Superior temporal gyrus (tissue), 1 donor: Measurements from ENCODE around the gene USP6.
"Not testable (repeated sequence)": the region's sequence is repeated elsewhere in the genome, so short reads cannot be mapped to it uniquely, and the experiment has no call there.

Experiments
- DNase-seq: peaks from one replicate; pipeline ENCODE4 v3.0.0-alpha.2; 2016; ENCODE audit errors: extremely low spot score

Gene USP6

GRCh38 chr17:5135726-5136579 lies 20.1 kb downstream of the USP6 start:
- no peak for DNase-seq

- DNase-seq: not testable (repeated sequence)
These were observed 21.0 kb downstream of the USP6 start for GRCh38 chr17:5136580-5137412.

GRCh38 chr17:5137511-5138197 lies 21.8 kb downstream of the USP6 start:
- DNase-seq: not testable (repeated sequence)

- DNase-seq: not testable (repeated sequence)
These were observed 22.3 kb downstream of the USP6 start for GRCh38 chr17:5138198-5138544.

GRCh38 chr17:5138616-5139457 lies 23.0 kb downstream of the USP6 start:
- DNase-seq: no peak

- DNase-seq: no peak
These were observed 23.6 kb downstream of the USP6 start for GRCh38 chr17:5139458-5139732.

GRCh38 chr17:5142877-5143276 lies 27.0 kb downstream of the USP6 start:
- not testable (repeated sequence) for DNase-seq

- DNase-seq: not testable (repeated sequence)
These were observed 30.3 kb downstream of the USP6 start for GRCh38 chr17:5146122-5146521.

- not testable (repeated sequence) for DNase-seq
These were observed 44.9 kb downstream of the USP6 start for GRCh38 chr17:5160702-5161101.

- not testable (repeated sequence) for DNase-seq
These were observed 46.0 kb downstream of the USP6 start for GRCh38 chr17:5161793-5162192.

- no peak for DNase-seq
These were observed 48.6 kb downstream of the USP6 start for GRCh38 chr17:5164436-5164835.

GRCh38 chr17:5165791-5166564 lies 50.1 kb downstream of the USP6 start:
- DNase-seq: not testable (repeated sequence)

- not testable (repeated sequence) for DNase-seq
These were observed 59.2 kb downstream of the USP6 start for GRCh38 chr17:5175027-5175426.

- no peak for DNase-seq
These were observed 63.2 kb downstream of the USP6 start for GRCh38 chr17:5179003-5179402.

GRCh38 chr17:5181509-5182305 lies 65.9 kb downstream of the USP6 start:
- DNase-seq: no peak

GRCh38 chr17:5182597-5183409 lies 67.0 kb downstream of the USP6 start:
- no peak for DNase-seq

GRCh38 chr17:5183410-5183793 lies 67.6 kb downstream of the USP6 start:
- no peak for DNase-seq

GRCh38 chr17:5184288-5184687 lies 68.5 kb downstream of the USP6 start:
- no peak for DNase-seq
